ENCODE data around the gene PCNX4.

GRCh38 chr14:60160422-60160821 is 68.7 kb downstream of the PCNX4 start:
- TF ChIP-seq POLR2A (IDR thresholded peaks at IDR 0.05) (no peak), EP300 (IDR thresholded peaks at IDR 0.05) (no peak), CTCF (IDR thresholded peaks at IDR 0.05) (no peak), POLR2AphosphoS5 (IDR thresholded peaks at IDR 0.05) (no peak)
